GM12878 (cell line): ENCODE data around the gene BEST2. TPM values are rescaled to one million over a fixed set of nuclear protein-coding genes. Genes with fewer than 3 reads are reported as not detected.

Experiments
- ATAC-seq: fragments of 200-7000 bp; cut with Tn5 transposase; 3 replicates; pipeline ENCODE4 v1.9.1; 2020; ENCODE audit warnings: mild to moderate bottlenecking, moderate library complexity
- BruUV-seq: library from RNA; stranded (reverse); fragments of 400-500 nt; replicated peaks from 2 replicates; lab custom pipeline; 2021; lab: Mats Ljungman, UMichigan
- CTCF ChIA-PET: fragments of 300-600 bp; sonication (Branson Sonifier 250); formaldehyde crosslinking; extraction: SDS; loops from one replicate; lab custom pipeline; 2021; ENCODE audit warnings: inconsistent platforms; lab: Yijun Ruan, JAX
- POLR2A ChIA-PET: fragments of 350-600 bp; formaldehyde crosslinking; extraction: SDS; loops from one replicate; lab custom pipeline; 2021; ENCODE audit warnings: inconsistent platforms; lab: Charles Lee
- RAD21 ChIA-PET: fragments of 300-600 bp; sonication (Branson Sonifier 250); formaldehyde crosslinking; loops from one replicate; lab custom pipeline; 2023; ENCODE audit warnings: antibody characterized with exemption; ENCODE audit not compliant: unreplicated experiment; lab: Charles Lee
- SMC1A ChIA-PET: fragments of 300-600 bp; sonication (Branson Sonifier 250); formaldehyde crosslinking; loops from one replicate; lab custom pipeline; 2023; ENCODE audit not compliant: unreplicated experiment, uncharacterized antibody; lab: Charles Lee
- DNase-seq: peaks from one replicate; pipeline ENCODE4 v3.0.0-alpha.2; 2011; ENCODE audit warnings: low read depth, low spot score
- FAIRE-seq: peaks from 3 replicates; lab custom pipeline; 2011; peaks lifted over from hg19 to GRCh38; lab: Jason Lieb, UNC
- H2AFZ ChIP-seq: 2 replicates; pipeline ENCODE4 v1.6.0; 2011; ENCODE audit warnings: low read depth, low read length, control low read depth; ENCODE audit not compliant: control insufficient read depth
- H3K27ac ChIP-seq: 2 replicates; pipeline ENCODE4 v1.5.1; 2011; ENCODE audit warnings: control low read depth; ENCODE audit not compliant: control insufficient read depth, insufficient read depth
- H3K27me3 ChIP-seq, 2 experiments: replicated peaks in 1 of 2; 2 replicates each; pipeline versions ENCODE4 v1.6.0 to v1.6.1; 2011; ENCODE audit warnings: low read length in 1 of 2; ENCODE audit not compliant: control insufficient read depth in 2 of 2, insufficient read depth in 2 of 2
- H3K36me3 ChIP-seq, 2 experiments: 2 replicates each; pipeline ENCODE4 v1.5.1; 2011; ENCODE audit warnings: low read length in 1 of 2; ENCODE audit not compliant: control insufficient read depth in 2 of 2, insufficient read depth in 2 of 2
- H3K4me1 ChIP-seq: 2 replicates; pipeline ENCODE4 v1.6.1; 2011; ENCODE audit warnings: mild to moderate bottlenecking, low read length, moderate library complexity, mixed read lengths; ENCODE audit not compliant: control insufficient read depth, insufficient read depth
- H3K4me2 ChIP-seq: 2 replicates; pipeline ENCODE4 v1.6.0; 2011; ENCODE audit warnings: control low read depth; ENCODE audit not compliant: control insufficient read depth, insufficient read depth
- H3K4me3 ChIP-seq: fragments of 200-600 bp; sonication (generic); 2 replicates; pipeline ENCODE4 v1.5.1; 2016
- H3K79me2 ChIP-seq: 2 replicates; pipeline ENCODE4 v1.6.0; 2011; ENCODE audit warnings: low read length; ENCODE audit not compliant: control insufficient read depth, insufficient read depth
- H3K9ac ChIP-seq: 2 replicates; pipeline ENCODE4 v1.8.0; 2011; ENCODE audit warnings: low read length, control low read depth, mixed read lengths; ENCODE audit not compliant: control insufficient read depth, insufficient read depth
- H3K9me3 ChIP-seq: replicated peaks from 3 replicates; pipeline ENCODE4 v1.5.1; 2011; ENCODE audit warnings: mild to moderate bottlenecking, low read length; ENCODE audit not compliant: control insufficient read depth, insufficient read depth
- H4K20me1 ChIP-seq: 2 replicates; pipeline ENCODE4 v1.6.0; 2011; ENCODE audit not compliant: control insufficient read depth, insufficient read depth
- CHD4 ChIP-seq: fragments of 200-600 bp; sonication (generic); IDR thresholded peaks from 2 replicates; pipeline ENCODE4 v1.6.1; 2016; ENCODE audit warnings: mild to moderate bottlenecking
- LARP7 ChIP-seq: fragments of 450-650 bp; IDR thresholded peaks from 2 replicates; pipeline ENCODE4 v1.6.1; 2017; ENCODE audit warnings: mild to moderate bottlenecking
- SRF ChIP-seq, 2 experiments: IDR thresholded peaks; 2 replicates each; pipeline ENCODE4 v1.6.1; 2011; ENCODE audit warnings: low read depth in 2 of 2, low read length in 2 of 2, mild to moderate bottlenecking in 1 of 2, moderate library complexity in 1 of 2
- YBX1 ChIP-seq: fragments of 450-650 bp; IDR thresholded peaks from 2 replicates; pipeline ENCODE4 v1.6.1; 2016; ENCODE audit warnings: antibody characterized with exemption
- ZNF217 ChIP-seq: fragments of 450-650 bp; IDR thresholded peaks from 2 replicates; pipeline ENCODE4 v1.6.1; 2017; ENCODE audit warnings: antibody characterized with exemption, mild to moderate bottlenecking
- ZNF384 ChIP-seq: IDR thresholded peaks from 2 replicates; pipeline ENCODE4 v1.6.1; 2012; ENCODE audit warnings: low read depth, mild to moderate bottlenecking, low read length, improper control_type of control experiment, borderline replicate concordance
- ZNF687 ChIP-seq: fragments of 450-650 bp; IDR thresholded peaks from 2 replicates; pipeline ENCODE4 v1.6.1; 2017; ENCODE audit warnings: mild to moderate bottlenecking, moderate library complexity
- WGBS: methylation state at CpG from one replicate; pipeline ENCODE4 v1.1.6; 2016; ENCODE audit warnings: low lambda C conversion rate; ENCODE audit not compliant: insufficient replicate concordance, insufficient coverage; ENCODE audit errors: missing lambda C conversion rate; 5-methylcytosine and 5-hydroxymethylcytosine counted together
- in situ Hi-C: fragments of 300-500 bp; cut with MboI; formaldehyde crosslinking; loops from 9 replicates; pipeline ENCODE4 v1.14.3; 2018; ENCODE audit warnings: mixed read lengths
- intact Hi-C: fragments of 100-400 bp; cut with micrococcal nuclease; formaldehyde crosslinking; loops from one replicate; pipeline ENCODE4 v1.14.2; 2022; ENCODE audit not compliant: unreplicated experiment
- polyA plus RNA-seq, 11 experiments: library from polyadenylated mRNA; depleted of rRNA in 4 of 11; unstranded in 6 of 11; stranded (reverse) in 5 of 11; fragments of >200 nt; fragmentation: Nextera tagmentation in 4 of 11; fragmentation: Illumina TruSeq in 1 of 11; extraction: Ambion mirVana in 4 of 11; extraction: Trizol in 1 of 11; gene quantifications; 1 replicate in 1 of 11; 2 replicates in 10 of 11; pipeline versions ENCODE4 v1.2.1 to v1.2.3, GENCODE V29; 2011 to 2016; ENCODE audit warnings: inconsistent platforms in 2 of 11, missing spikeins in 2 of 11, low read depth in 1 of 11
- total RNA-seq, 4 experiments: library from RNA; depleted of rRNA in 3 of 4; stranded (reverse); fragments of >200 nt in 3 of 4; fragmentation: Illumina TruSeq in 1 of 4; extraction: Trizol in 1 of 4; gene quantifications; 2 replicates each; pipeline versions ENCODE4 v1.2.1 to v1.2.3, GENCODE V29; 2013 to 2021

Gene BEST2
- total and polyA plus RNA-seq, 10 of the 15 experiments (the other 5 are each of a cell fraction or from before 2014, with no cell fraction given) = not detected

GRCh38 chr19:12745166-12745897 lies 6.3 kb upstream of the BEST2 start:
- H3K27ac ChIP-seq = no peak overlapping the region
- FAIRE-seq = no peak
- no peak for ATAC-seq
- in situ Hi-C loops = no loop called here
- H3K79me2 ChIP-seq = no peaks in the 10 kb centered on the region
- SMC1A ChIA-PET = no interaction called here
- RAD21 ChIA-PET = no interaction called here
- TF ChIP-seq CHD4 (no peak), ZNF384 (no peak), ZNF687 (no peak), ZNF217 (no peak), SRF (IDR thresholded peaks at IDR 0.05; ENCODE audit: low read depth in 2 of 2, low read length in 2 of 2) (no peak), YBX1 (no peak), LARP7 (no peak)
- TF ChIP-seq, all 136 proteins: peak for 0
- DNase-seq = no peak
- no TSS peak for BruUV-seq
- ChIA-PET CTCF (no interaction called here), POLR2A (no interaction called here)
- intact Hi-C loops = no loop called here
- Histone ChIP-seq H3K9ac (no peak overlapping the region), H3K36me3 (peaks cover 0 to 8% of the 10 kb centered on the region in 2 experiments; a peak in 2 of 4 replicates), H3K27me3 (no peaks in the 10 kb centered on the region), H3K4me2 (no peak overlapping the region), H3K4me1 (no peaks in the 10 kb centered on the region), H3K4me3 (no peak overlapping the region), H2AFZ (no peak overlapping the region), H3K9me3 (peaks cover 11% of the 10 kb centered on the region; the same call in 1 of the 3 replicates), H4K20me1 (no peaks in the 10 kb centered on the region)
- WGBS = 95% methylated on average over 22 of the region's 22 CpGs
